GM18511 (cell line): ENCODE measurements around the gene AUTS2.

Experiments used
- ATAC-seq: cut with Tn5 transposase; IDR thresholded peaks from one replicate; pipeline ENCODE4 v1.9.1; 2021; ENCODE audit warnings: mild to moderate bottlenecking, moderate library complexity; ENCODE audit not compliant: unreplicated experiment

Gene AUTS2

GRCh38 chr7:69959789-69960499 lies 361.7 kb downstream of the AUTS2 start:
- no peak for ATAC-seq

- ATAC-seq, result no peak
These were observed 363.2 kb downstream of the AUTS2 start for GRCh38 chr7:69961436-69961835.

- ATAC-seq, result peak; percentile 66
These were observed 364.2 kb downstream of the AUTS2 start for GRCh38 chr7:69962186-69963065.

GRCh38 chr7:69963393-69963792 lies 365.1 kb downstream of the AUTS2 start:
- ATAC-seq, result no peak

- ATAC-seq, result no peak
These were observed 368.7 kb downstream of the AUTS2 start for GRCh38 chr7:69966766-69967591.

GRCh38 chr7:69967689-69968450 lies 369.6 kb downstream of the AUTS2 start:
- no peak for ATAC-seq

DNA sequence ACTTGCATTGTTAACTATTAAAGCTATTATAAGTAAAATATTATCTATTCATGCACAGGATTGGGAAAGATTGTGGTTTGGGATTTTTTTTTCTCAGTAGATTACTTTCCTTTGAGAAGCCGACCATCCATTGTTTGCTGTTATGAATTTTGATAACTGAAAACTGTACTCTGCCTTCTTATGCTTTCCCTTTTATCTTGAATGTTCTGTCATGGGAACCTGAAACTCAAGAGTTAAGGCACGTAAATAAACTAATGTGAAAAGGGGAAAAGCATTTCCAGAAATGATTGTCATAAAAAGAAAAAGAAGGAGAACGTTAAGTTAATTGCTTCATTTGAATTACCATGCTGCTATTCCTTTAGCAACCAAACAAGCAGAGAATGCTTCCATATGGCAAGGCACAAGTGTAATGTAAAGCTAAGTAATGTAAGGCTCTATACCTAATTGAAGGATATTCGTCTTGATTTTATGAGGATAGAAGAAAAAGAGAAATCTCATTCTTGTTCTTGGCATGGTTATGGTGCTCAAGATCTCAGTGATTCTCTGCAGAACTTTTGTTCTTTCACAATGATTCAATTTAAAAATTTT lies 370.8 kb downstream of the AUTS2 start:
- no peak for ATAC-seq

DNA sequence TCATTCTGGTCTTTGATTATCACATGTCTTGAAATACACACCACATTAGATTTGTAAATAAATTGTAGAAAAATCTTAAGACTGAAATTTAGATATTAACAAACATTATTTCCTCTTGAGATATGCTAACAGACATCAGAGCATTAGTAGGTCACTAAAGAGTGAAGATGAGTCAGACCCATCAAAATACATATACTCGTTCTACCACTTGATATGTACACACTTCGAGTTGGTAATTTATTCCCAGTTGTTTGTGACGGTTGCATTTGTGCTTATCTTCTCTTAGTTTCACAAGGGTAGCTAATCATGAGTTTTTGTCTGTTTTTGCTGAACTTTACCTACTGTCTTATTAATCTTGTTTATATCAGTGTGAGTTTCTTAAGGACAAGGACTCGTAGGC lies 383.4 kb downstream of the AUTS2 start:
- no peak for ATAC-seq

GRCh38 chr7:69982197-69982596 lies 383.9 kb downstream of the AUTS2 start:
- ATAC-seq, result no peak

DNA sequence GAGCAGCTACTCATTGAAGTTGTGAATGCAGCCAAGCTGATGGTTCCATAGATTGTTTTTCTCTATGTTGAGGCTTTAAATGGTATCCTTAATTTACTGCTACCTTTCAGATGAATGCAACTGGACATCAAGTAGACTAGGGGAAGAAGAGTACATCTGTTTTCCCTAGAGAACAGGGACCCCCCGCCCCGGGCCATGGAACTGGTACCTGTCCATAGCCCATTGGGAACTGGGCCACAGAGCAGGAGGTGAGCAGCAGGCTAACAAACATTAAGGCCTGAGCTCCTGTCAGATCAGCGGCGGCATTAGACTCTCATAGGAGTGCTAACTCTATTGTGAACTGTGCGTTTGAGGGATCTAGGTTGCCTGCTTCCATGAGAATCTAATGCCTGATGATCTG lies 391.3 kb downstream of the AUTS2 start:
- ATAC-seq, result no peak

- ATAC-seq, result no peak
These were observed 394.7 kb downstream of the AUTS2 start for GRCh38 chr7:69992938-69993337.

DNA sequence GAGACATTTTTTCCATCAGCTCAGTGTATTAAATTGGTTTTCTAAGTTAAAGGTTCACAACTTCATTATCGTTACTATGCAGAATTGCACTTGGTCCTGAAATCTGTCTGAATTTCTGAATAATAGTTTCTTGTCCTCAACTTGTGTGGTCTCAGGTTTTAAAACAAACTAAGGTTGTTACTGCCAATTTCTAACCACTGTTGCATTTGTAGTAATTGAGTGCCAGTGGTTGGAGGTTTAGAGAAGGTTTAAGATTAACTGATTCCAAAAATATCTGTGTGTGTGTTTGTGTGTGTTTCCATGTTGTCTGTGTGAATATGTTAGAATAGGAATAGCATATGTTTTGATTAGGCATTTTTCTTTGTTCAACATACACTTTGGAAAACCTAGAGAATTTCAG lies 395.9 kb downstream of the AUTS2 start:
- no peak for ATAC-seq

DNA sequence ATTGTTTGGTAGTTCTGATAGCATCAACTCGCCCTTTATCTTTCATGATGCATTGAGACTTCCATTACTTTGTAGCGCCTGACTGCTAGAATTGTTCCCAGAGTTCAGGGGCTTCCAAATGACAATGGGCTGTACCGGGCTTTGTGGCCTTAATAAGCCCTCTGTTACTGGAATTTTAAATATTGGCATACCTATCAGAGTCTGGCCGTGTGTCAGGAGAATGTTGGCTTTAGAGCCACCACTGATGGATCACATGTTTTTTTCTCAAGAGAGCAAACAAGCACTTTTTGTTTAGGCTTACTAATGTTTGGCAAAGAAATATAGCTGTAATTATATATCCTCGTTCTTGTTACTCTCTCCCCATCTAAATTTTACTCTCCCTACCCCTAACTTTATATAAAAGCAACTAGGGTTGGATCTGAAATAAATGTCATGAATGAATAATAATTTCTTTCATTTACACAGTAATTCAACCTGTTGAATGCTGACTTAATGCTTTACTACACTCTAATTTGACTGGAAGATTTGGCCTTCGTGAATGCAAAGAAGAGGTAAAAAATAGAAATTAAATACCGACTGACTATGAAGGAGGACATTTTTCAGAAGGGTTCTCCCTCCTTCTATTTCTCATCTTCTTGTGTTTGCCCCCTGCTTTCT lies 396.7 kb downstream of the AUTS2 start:
- no peak for ATAC-seq

GRCh38 chr7:69996121-69996520 lies 397.8 kb downstream of the AUTS2 start:
- no peak for ATAC-seq

DNA sequence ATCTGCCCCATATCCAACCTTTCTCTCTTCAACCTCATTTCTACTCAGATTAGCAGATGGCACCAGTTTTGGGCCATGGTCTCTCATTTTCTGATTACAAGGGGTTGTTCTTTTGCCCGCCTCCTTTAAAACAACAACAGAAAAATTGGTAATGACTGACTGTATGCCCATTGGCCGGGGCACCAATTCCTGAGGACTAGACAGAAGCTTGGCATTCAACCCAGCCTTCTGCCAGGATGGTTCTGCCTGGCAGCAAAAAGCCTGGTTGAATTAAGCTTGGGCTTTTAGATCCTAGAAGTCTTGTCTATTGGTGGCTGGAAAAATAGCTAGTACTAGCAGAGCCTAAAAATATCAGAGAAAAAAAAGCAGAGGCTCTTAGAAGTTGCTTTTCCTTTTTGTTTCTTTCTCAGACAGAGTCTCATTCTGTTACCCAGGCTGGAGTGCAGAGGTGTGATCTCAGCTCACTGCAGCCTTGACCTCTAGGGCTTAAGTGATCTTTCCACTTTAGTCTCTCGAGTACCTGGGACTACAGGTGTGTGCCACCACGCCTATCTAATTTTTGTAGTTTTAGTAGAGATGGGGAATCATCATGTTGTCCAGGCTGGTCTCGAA lies 402.6 kb downstream of the AUTS2 start:
- ATAC-seq, result no peak

DNA sequence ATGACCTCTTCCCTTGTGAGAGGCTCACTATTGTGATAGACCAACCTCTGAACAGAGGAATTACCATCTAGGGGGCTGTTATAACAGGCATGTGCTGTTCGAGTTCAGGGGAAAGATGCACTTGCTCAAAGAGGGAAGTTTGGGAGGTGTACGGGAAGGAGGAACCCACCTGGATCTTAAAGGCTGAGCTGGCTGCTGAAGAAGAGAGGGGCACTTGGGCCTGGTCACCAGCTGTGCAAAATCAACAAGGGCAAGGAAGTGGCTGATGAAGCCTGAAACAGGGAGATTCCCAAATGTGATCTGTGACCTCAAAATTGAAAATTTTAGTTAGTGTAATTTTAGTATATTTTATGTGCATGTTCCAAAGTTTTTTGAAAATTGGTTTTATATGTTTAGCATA lies 407.2 kb downstream of the AUTS2 start:
- ATAC-seq, result no peak

GRCh38 chr7:70005891-70006260 lies 407.6 kb downstream of the AUTS2 start:
- no peak for ATAC-seq

GRCh38 chr7:70006261-70006920 lies 408.1 kb downstream of the AUTS2 start:
- ATAC-seq, result no peak

- ATAC-seq, result no peak
These were observed 410.2 kb downstream of the AUTS2 start for GRCh38 chr7:70008466-70008865.
